HepG2 (cell line): Measurements from ENCODE around the gene TBX5. TPM values are rescaled to one million over a fixed set of nuclear protein-coding genes. Genes with fewer than 3 reads are reported as not detected.

Source experiments
- ATAC-seq: fragments of 200-7000 bp; cut with Tn5 transposase; 3 replicates; pipeline ENCODE4 v1.9.1; 2020; ENCODE audit warnings: mild to moderate bottlenecking, moderate library complexity
- BruUV-seq: library from RNA; stranded (reverse); fragments of 400-500 nt; replicated peaks from 2 replicates; lab custom pipeline; 2021; lab: Mats Ljungman, UMichigan
- CTCF ChIA-PET: fragments of 300-600 bp; formaldehyde crosslinking; extraction: SDS; loops from one replicate; lab custom pipeline; 2021; ENCODE audit warnings: low total read pairs, inconsistent platforms, low intra/inter-chr PET ratio; lab: Yijun Ruan, JAX
- POLR2A ChIA-PET: fragments of 350-600 bp; sonication (Branson Sonifier 250); formaldehyde crosslinking; loops from one replicate; lab custom pipeline; 2020; ENCODE audit warnings: antibody characterized with exemption, inconsistent platforms; lab: Yijun Ruan, JAX
- DNase-seq: peaks from one replicate; pipeline ENCODE4 v3.0.0-alpha.2; 2015; ENCODE audit warnings: low spot score
- FAIRE-seq: peaks from 3 replicates; lab custom pipeline; 2011; peaks lifted over from hg19 to GRCh38; lab: Jason Lieb, UNC
- H2AFZ ChIP-seq: one replicate; pipeline ENCODE4 v1.6.1; 2011; ENCODE audit warnings: low read length, inconsistent platforms
- H3K27ac ChIP-seq: fragments of 300-600 bp; 3 replicates; pipeline ENCODE4 v1.8.0; 2011; ENCODE audit warnings: mixed run types, mild to moderate bottlenecking, mixed read lengths, low read length, inconsistent platforms; ENCODE audit not compliant: insufficient read depth; ENCODE audit errors: extremely low read length
- H3K27me3 ChIP-seq, 2 experiments: fragments of 200-600 bp in 1 of 2; 2 replicates in 1 of 2; 3 replicates in 1 of 2; pipeline versions ENCODE4 v1.6.0 to v1.8.0; 2011; ENCODE audit warnings: low read length in 2 of 2, mild to moderate bottlenecking in 2 of 2, moderate library complexity in 2 of 2, inconsistent platforms in 1 of 2; ENCODE audit not compliant: insufficient read depth in 2 of 2, control insufficient read depth in 1 of 2
- H3K36me3 ChIP-seq, 2 experiments: fragments of 200-600 bp in 1 of 2; replicated peaks in 1 of 2; 2 replicates in 1 of 2; 3 replicates in 1 of 2; pipeline versions ENCODE4 v1.5.1 to v1.8.0; 2011; ENCODE audit warnings: low read length in 2 of 2, inconsistent platforms in 1 of 2; ENCODE audit not compliant: insufficient read depth in 2 of 2, control insufficient read depth in 1 of 2
- H3K4me1 ChIP-seq: 2 replicates; pipeline ENCODE4 v1.5.1; 2012; ENCODE audit warnings: low read length, inconsistent platforms; ENCODE audit not compliant: insufficient read depth
- H3K4me2 ChIP-seq: 2 replicates; pipeline ENCODE4 v1.6.0; 2011; ENCODE audit warnings: low read depth, low read length, inconsistent platforms
- H3K4me3 ChIP-seq, 3 experiments: fragments of 200-600 bp in 1 of 3; sonication (generic), shearing (Covaris generic) in 1 of 3; replicated peaks in 1 of 3; 2 replicates each; pipeline ENCODE4 v1.5.1; 2011 to 2016; ENCODE audit warnings: low read length in 3 of 3, inconsistent platforms in 2 of 3, low read depth in 2 of 3, mild to moderate bottlenecking in 2 of 3, control low read depth in 1 of 3, mixed read lengths in 1 of 3; ENCODE audit not compliant: insufficient read depth in 1 of 3
- H3K79me2 ChIP-seq: one replicate; pipeline ENCODE4 v1.6.1; 2011; ENCODE audit warnings: low read length, inconsistent platforms; ENCODE audit not compliant: insufficient read depth
- H3K9ac ChIP-seq: 2 replicates; pipeline ENCODE4 v1.6.0; 2011; ENCODE audit warnings: mild to moderate bottlenecking, low read depth, low read length, inconsistent platforms; ENCODE audit not compliant: insufficient read depth
- H3K9me3 ChIP-seq: 2 replicates; pipeline ENCODE4 v1.5.1; 2012; ENCODE audit warnings: mild to moderate bottlenecking, low read length
- H4K20me1 ChIP-seq: 2 replicates; pipeline ENCODE4 v1.6.0; 2011; ENCODE audit warnings: inconsistent platforms, mild to moderate bottlenecking, low read length, moderate library complexity; ENCODE audit not compliant: insufficient read depth
- HOXA9 ChIP-seq: sonication (generic); formaldehyde crosslinking; IDR thresholded peaks from 2 replicates; pipeline ENCODE4 v1.8.1; 2022; ENCODE audit warnings: missing genetic modification reagents, mild to moderate bottlenecking, moderate library complexity, borderline replicate concordance
- JDP2 ChIP-seq: sonication (generic); formaldehyde crosslinking; IDR thresholded peaks from 2 replicates; pipeline ENCODE4 v1.8.1; 2022; ENCODE audit warnings: missing genetic modification reagents, borderline replicate concordance
- PLRG1 ChIP-seq: fragments of 450-650 bp; conservative IDR thresholded peaks from 2 replicates; pipeline ENCODE4 v1.6.1; 2016
- RNF2 ChIP-seq: fragments of 450-650 bp; conservative IDR thresholded peaks from 2 replicates; pipeline ENCODE4 v1.6.1; 2016; ENCODE audit warnings: low read depth
- RXRB ChIP-seq: IDR thresholded peaks from 2 replicates; pipeline ENCODE4 v1.6.1; 2016; ENCODE audit warnings: borderline replicate concordance, missing genetic modification reagents, missing compliant biosample characterization
- SOX6 ChIP-seq, 2 experiments: fragments of 450-650 bp in 1 of 2; sonication (generic) in 1 of 2; formaldehyde crosslinking in 1 of 2; IDR thresholded peaks; 2 replicates each; pipeline versions ENCODE4 v1.4.0 to v1.6.1; 2017 to 2020; ENCODE audit warnings: antibody characterized with exemption in 1 of 2, mild to moderate bottlenecking in 1 of 2, missing genetic modification reagents in 1 of 2
- SRY ChIP-seq: sonication (generic); formaldehyde crosslinking; IDR thresholded peaks from 2 replicates; pipeline ENCODE4 v1.8.0; 2022; ENCODE audit warnings: mild to moderate bottlenecking, missing genetic modification reagents
- TP53 ChIP-seq: sonication (generic); formaldehyde crosslinking; conservative IDR thresholded peaks from 2 replicates; pipeline ENCODE4 v1.4.0; 2020; ENCODE audit warnings: missing genetic modification reagents
- ZMAT3 ChIP-seq: sonication (generic); formaldehyde crosslinking; conservative IDR thresholded peaks from 2 replicates; pipeline ENCODE4 v1.7.0; 2021; ENCODE audit warnings: missing genetic modification reagents
- ZMYM2 ChIP-seq: sonication (generic); formaldehyde crosslinking; IDR thresholded peaks from 2 replicates; pipeline ENCODE4 v1.8.0; 2022; ENCODE audit warnings: mild to moderate bottlenecking, missing genetic modification reagents
- ZMYM3 ChIP-seq: sonication (generic); formaldehyde crosslinking; IDR thresholded peaks from 2 replicates; pipeline ENCODE4 v1.5.1; 2020; ENCODE audit warnings: mild to moderate bottlenecking, missing genetic modification reagents
- ZNF205 ChIP-seq: IDR thresholded peaks from 2 replicates; pipeline ENCODE4 v1.6.1; 2018; ENCODE audit warnings: missing biosample characterization, missing genetic modification reagents
- ZNF232 ChIP-seq: sonication (generic); formaldehyde crosslinking; IDR thresholded peaks from 2 replicates; pipeline ENCODE4 v1.4.0; 2020; ENCODE audit warnings: missing genetic modification reagents, borderline replicate concordance
- ZNF281 ChIP-seq: sonication (generic); formaldehyde crosslinking; IDR thresholded peaks from 2 replicates; pipeline ENCODE4 v1.4.0; 2020; ENCODE audit warnings: missing genetic modification reagents, borderline replicate concordance
- ZNF501 ChIP-seq: sonication (generic); formaldehyde crosslinking; IDR thresholded peaks from 2 replicates; pipeline ENCODE4 v1.5.1; 2020; ENCODE audit warnings: mild to moderate bottlenecking, moderate library complexity, missing genetic modification reagents
- ZNF605 ChIP-seq: sonication (generic); formaldehyde crosslinking; IDR thresholded peaks from 2 replicates; pipeline ENCODE4 v1.8.0; 2022; ENCODE audit warnings: mild to moderate bottlenecking, missing genetic modification reagents
- WGBS: methylation state at CpG from one replicate; pipeline ENCODE4 v1.1.6; 2017; ENCODE audit warnings: low lambda C conversion rate; 5-methylcytosine and 5-hydroxymethylcytosine counted together
- in situ Hi-C: cut with HindIII; loops from 2 replicates; pipeline ENCODE4 v1.10.0; 2017; ENCODE audit warnings: low pct_unique_long_range_greater_than_20kb; ENCODE audit not compliant: extremely low pct_ligation_motif_present
- intact Hi-C: fragments of 100-400 bp; cut with micrococcal nuclease; formaldehyde crosslinking; loops from one replicate; pipeline ENCODE4 v1.10.0; 2022; ENCODE audit not compliant: unreplicated experiment
- polyA plus RNA-seq, 8 experiments: library from polyadenylated mRNA; depleted of rRNA in 3 of 8; stranded (reverse) in 7 of 8; unstranded in 1 of 8; fragments of >200 nt; fragmentation: Illumina TruSeq in 4 of 8; extraction: Trizol in 4 of 8; gene quantifications; 2 replicates each; pipeline versions ENCODE4 v1.2.1 to v1.2.3, GENCODE V29; 2011 to 2016; ENCODE audit warnings: low read depth in 4 of 8, missing spikeins in 1 of 8, mixed read lengths in 1 of 8; ENCODE audit not compliant: insufficient read depth in 1 of 8
- total RNA-seq, 5 experiments: library from RNA; depleted of rRNA; stranded (reverse); fragments of >200 nt; fragmentation: Illumina TruSeq; extraction: Trizol; gene quantifications; 2 replicates each; pipeline ENCODE4 v1.2.3, GENCODE V29; 2016; ENCODE audit warnings: low read depth in 1 of 5
- TF ChIP-seq, protein P1 (sequence below): IDR thresholded peaks from 2 replicates; pipeline ENCODE4 v1.6.1; 2016; ENCODE audit warnings: missing biosample characterization, missing genetic modification reagents, low read depth
- TF ChIP-seq, protein P2 (sequence below), 2 experiments: fragments of 450-650 bp in 1 of 2; sonication (generic) in 1 of 2; formaldehyde crosslinking; IDR thresholded peaks; 2 replicates each; pipeline versions ENCODE4 v1.5.0 to v1.8.0; 2020 to 2022; ENCODE audit warnings: mild to moderate bottlenecking in 1 of 2, missing genetic modification reagents in 1 of 2
- TF ChIP-seq, protein P3 (sequence below): sonication (generic); formaldehyde crosslinking; IDR thresholded peaks from 2 replicates; pipeline ENCODE4 v1.4.0; 2020; ENCODE audit warnings: mild to moderate bottlenecking, low read depth, missing genetic modification reagents

TBX5 gene
- total and polyA plus RNA-seq, 2 of the 13 experiments (the other 11 are each of a cell fraction or from before 2014, with no cell fraction given): not detected

GRCh38 chr12:114420944-114421335, 15.0 kb upstream of the TBX5 start:
- in situ Hi-C loops: no loop called here
- Histone ChIP-seq H3K9ac (no peak overlapping the region), H3K36me3 (no peaks in the 10 kb centered on the region), H3K4me1 (peaks cover 10% of the 10 kb centered on the region; the same call in 1 of the 2 replicates), H3K27me3 (peaks cover 1 to 12% of the 10 kb centered on the region in 2 experiments; a peak in 4 of 5 replicates), H2AFZ (no peak overlapping the region), H4K20me1 (no peaks in the 10 kb centered on the region), H3K4me3 (no peak overlapping the region), H3K4me2 (no peak overlapping the region), H3K79me2 (no peaks in the 10 kb centered on the region), H3K9me3 (no peaks in the 10 kb centered on the region), H3K27ac (no peak overlapping the region)
- no peak for DNase-seq
- BruUV-seq: no TSS peak
- intact Hi-C loops: no loop called here
- no peak for ATAC-seq
- WGBS: 0% methylated on average over 4 of the region's 4 CpGs
- POLR2A ChIA-PET: no interaction called here
- FAIRE-seq: no peak
- TF ChIP-seq SRY (CRISPR knock-in tag) (no peak), HOXA9 (CRISPR knock-in tag) (no peak), ZMYM3 (CRISPR knock-in tag) (no peak), ZMYM2 (CRISPR knock-in tag) (no peak), ZMAT3 (CRISPR knock-in tag) (no peak), SOX6 (IDR thresholded peaks at IDR 0.05) (no peak), SOX6 (CRISPR knock-in tag; IDR thresholded peaks at IDR 0.05) (no peak), ZNF605 (CRISPR knock-in tag) (no peak), TP53 (CRISPR knock-in tag) (no peak), ZNF281 (CRISPR knock-in tag) (no peak), ZNF501 (no peak), ZNF232 (CRISPR knock-in tag) (no peak), ZNF205 (CRISPR knock-in tag) (no peak), RXRB (CRISPR knock-in tag) (no peak), RNF2 (no peak), PLRG1 (no peak), JDP2 (CRISPR knock-in tag) (no peak)
- TF ChIP-seq, protein P1, sequence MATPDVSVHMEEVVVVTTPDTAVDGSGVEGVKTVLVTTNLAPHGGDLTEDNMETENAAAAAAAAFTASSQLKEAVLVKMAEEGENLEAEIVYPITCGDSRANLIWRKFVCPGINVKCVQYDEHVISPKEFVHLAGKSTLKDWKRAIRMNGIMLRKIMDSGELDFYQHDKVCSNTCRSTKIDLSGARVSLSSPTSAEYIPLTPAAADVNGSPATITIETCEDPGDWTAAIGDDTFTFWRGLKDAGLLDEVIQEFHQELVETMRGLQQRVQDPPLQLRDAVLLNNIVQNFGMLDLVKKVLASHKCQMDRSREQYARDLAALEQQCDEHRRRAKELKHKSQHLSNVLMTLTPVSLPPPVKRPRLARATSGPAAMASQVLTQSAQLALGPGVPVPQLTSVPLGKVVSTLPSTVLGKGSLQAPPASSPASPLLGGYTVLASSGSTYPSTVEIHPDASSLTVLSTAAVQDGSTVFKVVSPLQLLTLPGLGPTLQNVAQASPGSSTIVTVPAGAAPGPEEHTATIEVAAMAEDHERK (CRISPR knock-in tag): no peak
- TF ChIP-seq, protein P2, sequence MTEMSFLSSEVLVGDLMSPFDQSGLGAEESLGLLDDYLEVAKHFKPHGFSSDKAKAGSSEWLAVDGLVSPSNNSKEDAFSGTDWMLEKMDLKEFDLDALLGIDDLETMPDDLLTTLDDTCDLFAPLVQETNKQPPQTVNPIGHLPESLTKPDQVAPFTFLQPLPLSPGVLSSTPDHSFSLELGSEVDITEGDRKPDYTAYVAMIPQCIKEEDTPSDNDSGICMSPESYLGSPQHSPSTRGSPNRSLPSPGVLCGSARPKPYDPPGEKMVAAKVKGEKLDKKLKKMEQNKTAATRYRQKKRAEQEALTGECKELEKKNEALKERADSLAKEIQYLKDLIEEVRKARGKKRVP (CRISPR knock-in tag; IDR thresholded peaks at IDR 0.05): no peak
- TF ChIP-seq, protein P3, sequence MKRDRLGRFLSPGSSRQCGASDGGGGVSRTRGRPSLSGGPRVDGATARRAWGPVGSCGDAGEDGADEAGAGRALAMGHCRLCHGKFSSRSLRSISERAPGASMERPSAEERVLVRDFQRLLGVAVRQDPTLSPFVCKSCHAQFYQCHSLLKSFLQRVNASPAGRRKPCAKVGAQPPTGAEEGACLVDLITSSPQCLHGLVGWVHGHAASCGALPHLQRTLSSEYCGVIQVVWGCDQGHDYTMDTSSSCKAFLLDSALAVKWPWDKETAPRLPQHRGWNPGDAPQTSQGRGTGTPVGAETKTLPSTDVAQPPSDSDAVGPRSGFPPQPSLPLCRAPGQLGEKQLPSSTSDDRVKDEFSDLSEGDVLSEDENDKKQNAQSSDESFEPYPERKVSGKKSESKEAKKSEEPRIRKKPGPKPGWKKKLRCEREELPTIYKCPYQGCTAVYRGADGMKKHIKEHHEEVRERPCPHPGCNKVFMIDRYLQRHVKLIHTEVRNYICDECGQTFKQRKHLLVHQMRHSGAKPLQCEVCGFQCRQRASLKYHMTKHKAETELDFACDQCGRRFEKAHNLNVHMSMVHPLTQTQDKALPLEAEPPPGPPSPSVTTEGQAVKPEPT (CRISPR knock-in tag): no peak
- CTCF ChIA-PET: no interaction called here
